Activated CD4-positive, alpha-beta memory T cell treated with anti-CD3 and anti-CD28 coated beads, Interleukin-2, amount 10 ng/mL, durations not matched to agents 7 days and 5 days (primary cell): ENCODE results near the gene VHLL. TPM values are rescaled to one million over a fixed set of nuclear protein-coding genes. Genes with fewer than 3 reads are reported as not detected.
"Not testable (repeated sequence)": the region's sequence is repeated elsewhere in the genome, so short reads cannot be mapped to it uniquely, and the experiment has no call there.

Experiments used
- CTCF ChIA-PET: fragments of 350-600 bp; sonication (Branson Sonifier 250); formaldehyde crosslinking; loops from one replicate; lab custom pipeline; 2021; ENCODE audit warnings: antibody characterized with exemption, inconsistent platforms; lab: Charles Lee
- POLR2A ChIA-PET: fragments of 350-600 bp; sonication (Branson Sonifier 250); formaldehyde crosslinking; loops from one replicate; lab custom pipeline; 2021; ENCODE audit warnings: antibody characterized with exemption; lab: Charles Lee
- DNase-seq: peaks from one replicate; pipeline ENCODE4 v3.0.0-alpha.2; 2020
- H3K27ac Mint-ChIP-seq: one replicate; pipeline ENCODE4 v1.8.0; 2021; ENCODE audit warnings: mild to moderate bottlenecking, mixed read lengths
- H3K27me3 Mint-ChIP-seq: one replicate; pipeline ENCODE4 v1.8.0; 2021; ENCODE audit warnings: mixed read lengths
- H3K36me3 Mint-ChIP-seq: one replicate; pipeline ENCODE4 v1.8.0; 2021; ENCODE audit warnings: low read depth, mixed read lengths
- H3K4me1 Mint-ChIP-seq: one replicate; pipeline ENCODE4 v1.8.0; 2021; ENCODE audit warnings: mixed read lengths
- H3K4me3 Mint-ChIP-seq: one replicate; pipeline ENCODE4 v1.8.0; 2021; ENCODE audit warnings: mild to moderate bottlenecking, mixed read lengths
- H3K9me3 Mint-ChIP-seq: one replicate; pipeline ENCODE4 v1.8.0; 2021; ENCODE audit warnings: mixed read lengths
- total RNA-seq, 2 experiments: library from RNA; stranded (reverse); gene quantifications; one replicate each; pipeline ENCODE4 v1.2.3, GENCODE V29; 2021

Gene VHLL
- not detected for total RNA-seq

DNA sequence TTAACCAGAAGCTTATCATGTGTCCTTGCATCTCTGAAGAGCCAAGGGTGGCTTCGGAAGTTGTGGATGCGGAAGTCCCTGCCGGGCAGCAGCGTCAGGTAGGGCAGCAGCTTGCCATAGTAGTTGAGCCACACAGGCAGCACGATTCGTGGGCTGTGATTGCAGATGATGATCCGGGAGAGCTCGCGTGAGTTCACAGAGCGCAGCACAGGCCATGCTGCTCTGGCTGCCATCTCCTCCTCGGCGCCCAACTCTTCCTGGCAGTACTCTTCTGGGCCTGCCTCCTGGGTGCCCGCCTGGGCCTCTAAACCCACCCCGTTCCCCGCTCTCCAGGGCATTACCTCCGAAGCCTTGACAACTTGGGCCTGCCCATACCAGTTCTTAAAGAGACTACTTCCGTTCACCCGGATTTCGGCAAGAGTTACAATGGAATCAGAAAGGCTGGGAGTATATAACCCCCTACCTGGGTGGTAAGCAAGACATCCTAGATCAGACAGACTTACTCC lies at the start of gene VHLL:
Gene VHLL (minus strand): TSS at position 456 of the 506 bp plus-strand sequence. CDS start 118 bp downstream, at position 338.
- Mint-ChIP-seq H3K9me3 (no peaks in the 10 kb centered on the region), H3K27me3 (no peaks in the 10 kb centered on the region), H3K27ac (no peak within 1 kb of the TSS), H3K36me3 (no peaks in the 10 kb centered on the region), H3K4me3 (no peak within 1 kb of the TSS), H3K4me1 (peaks cover 17% of the 10 kb centered on the region)
- ChIA-PET CTCF (no interaction called here), POLR2A (interaction anchor here (2.2 kb wide), 1 partner anchor 8 kb away, joined by 7 read pairs; no protein-coding TSS in a partner anchor)
- no peak for DNase-seq

DNA sequence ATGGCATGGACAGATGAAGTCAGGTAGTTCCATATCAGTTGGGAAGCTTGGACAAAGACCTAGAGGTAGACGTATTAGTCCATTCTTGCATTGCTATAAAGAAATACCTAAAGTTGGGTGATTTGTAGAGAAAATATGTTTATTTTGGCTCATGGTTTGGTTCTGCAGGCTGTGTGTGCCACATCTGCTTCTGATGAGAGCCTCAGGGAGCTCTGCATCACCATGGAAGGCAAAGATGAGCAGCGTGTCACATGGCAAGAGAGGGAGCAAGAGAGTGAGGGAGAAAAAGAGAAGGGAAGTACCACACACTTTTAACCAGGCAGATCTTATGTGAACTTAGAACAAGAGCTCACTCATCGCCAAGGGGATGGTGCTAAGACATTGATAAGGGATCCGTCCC lies 48.2 kb upstream of the VHLL start:
- ChIA-PET POLR2A (interaction anchor here (0.7 kb wide), 1 partner anchor 9 kb away, joined by 3 read pairs; the partner anchor contains the start of genes CCT3 and TSACC), CTCF (interaction anchor here (2.1 to 2.3 kb wide), 2 partner anchors 39 to 98 kb away, joined by 8 to 9 read pairs; no protein-coding TSS in a partner anchor)
- Mint-ChIP-seq H3K36me3 (no peaks in the 10 kb centered on the region), H3K27ac (no peak overlapping the region), H3K27me3 (peaks cover 31% of the 10 kb centered on the region), H3K4me3 (no peak overlapping the region), H3K9me3 (no peaks in the 10 kb centered on the region), H3K4me1 (peaks cover 5% of the 10 kb centered on the region)
- DNase-seq: no peak

DNA sequence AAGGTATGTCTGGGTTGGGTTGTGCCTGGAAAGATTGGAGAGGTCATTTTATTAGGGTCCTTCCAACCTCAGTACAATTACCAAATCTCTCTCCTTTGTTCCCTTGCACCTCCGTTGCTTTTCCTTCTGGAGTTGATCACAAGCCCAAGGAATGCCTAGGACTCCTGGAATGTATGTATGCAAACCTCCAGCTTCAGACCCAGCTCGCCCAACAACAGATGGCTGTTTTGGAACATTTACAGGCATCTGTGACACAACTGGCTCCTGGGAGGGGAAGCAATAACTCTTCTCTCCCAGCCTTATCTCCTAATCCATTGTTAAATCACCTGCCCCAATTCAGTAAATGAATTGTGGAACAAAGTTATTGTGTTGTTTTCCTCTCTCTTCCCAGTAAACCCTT lies 47.5 kb upstream of the VHLL start:
- no peaks in the 10 kb centered on the region for H3K9me3 Mint-ChIP-seq
- ChIA-PET CTCF (interaction anchor here (2.1 to 2.3 kb wide), 2 partner anchors 39 to 99 kb away, joined by 8 to 9 read pairs; no protein-coding TSS in a partner anchor), POLR2A (no interaction called here)
- no peak overlapping the region for H3K27ac Mint-ChIP-seq
- peaks cover 5% of the 10 kb centered on the region for H3K4me1 Mint-ChIP-seq
- no peaks in the 10 kb centered on the region for H3K36me3 Mint-ChIP-seq
- H3K27me3 Mint-ChIP-seq: peaks cover 31% of the 10 kb centered on the region
- H3K4me3 Mint-ChIP-seq: no peak overlapping the region
- no peak for DNase-seq

DNA sequence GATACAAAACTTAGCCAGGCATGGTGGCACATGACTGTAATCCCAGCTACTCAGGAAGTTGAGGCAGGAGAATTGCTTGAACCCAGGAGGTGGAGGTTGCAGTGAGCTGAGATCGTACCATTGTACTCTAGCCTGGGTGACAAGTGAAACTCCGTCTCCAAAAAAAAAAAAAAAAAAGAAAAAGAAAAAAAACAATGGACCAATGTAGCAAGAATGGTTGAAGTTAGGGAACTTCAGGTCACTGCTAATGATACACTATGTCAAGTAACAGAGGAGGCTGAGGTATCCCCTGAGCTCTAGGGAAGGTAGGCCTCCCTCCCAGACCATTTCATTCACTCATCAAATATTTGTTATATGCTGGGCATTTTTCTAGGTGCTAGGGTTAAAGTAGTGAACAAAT lies 46.9 kb upstream of the VHLL start:
- H3K4me3 Mint-ChIP-seq, H3K9me3 Mint-ChIP-seq, POLR2A ChIA-PET, H3K27ac Mint-ChIP-seq, DNase-seq, H3K36me3 Mint-ChIP-seq, H3K4me1 Mint-ChIP-seq: not testable (repeated sequence)
- H3K27me3 Mint-ChIP-seq: peaks cover 27% of the 10 kb centered on the region
- CTCF ChIA-PET: interaction anchor here (2.3 kb wide), 1 partner anchor 100 kb away, joined by 9 read pairs; no protein-coding TSS in a partner anchor

DNA sequence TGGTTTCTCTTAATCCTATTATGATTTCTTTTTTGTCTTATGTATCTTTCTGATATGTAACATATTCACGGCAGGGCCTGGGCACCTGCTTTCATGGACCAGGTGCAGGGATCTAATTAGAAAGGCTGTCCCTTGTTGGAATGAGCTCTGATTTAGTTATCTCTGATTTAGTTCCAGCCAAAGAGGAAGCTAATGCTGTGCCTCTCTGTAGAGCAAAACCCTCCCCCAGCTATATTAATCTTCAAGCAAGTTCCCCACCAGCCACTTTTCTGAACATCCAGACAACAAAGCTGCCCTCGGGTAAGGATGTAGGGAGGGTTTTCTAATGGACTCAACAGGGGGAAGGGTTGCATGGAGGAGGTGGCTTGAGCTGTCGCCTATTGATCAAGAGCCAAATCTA lies 45.3 kb upstream of the VHLL start:
- POLR2A ChIA-PET: no interaction called here
- no peaks in the 10 kb centered on the region for H3K36me3 Mint-ChIP-seq
- no peak overlapping the region for H3K4me3 Mint-ChIP-seq
- H3K27ac Mint-ChIP-seq: no peak overlapping the region
- H3K4me1 Mint-ChIP-seq: peaks cover 1% of the 10 kb centered on the region
- no peaks in the 10 kb centered on the region for H3K9me3 Mint-ChIP-seq
- H3K27me3 Mint-ChIP-seq: peaks cover 25% of the 10 kb centered on the region
- no peak for DNase-seq
- CTCF ChIA-PET: interaction anchor here (0.9 to 1.4 kb wide), 4 partner anchors 27 to 157 kb away, joined by 3 to 5 read pairs (median 4); no protein-coding TSS in a partner anchor

DNA sequence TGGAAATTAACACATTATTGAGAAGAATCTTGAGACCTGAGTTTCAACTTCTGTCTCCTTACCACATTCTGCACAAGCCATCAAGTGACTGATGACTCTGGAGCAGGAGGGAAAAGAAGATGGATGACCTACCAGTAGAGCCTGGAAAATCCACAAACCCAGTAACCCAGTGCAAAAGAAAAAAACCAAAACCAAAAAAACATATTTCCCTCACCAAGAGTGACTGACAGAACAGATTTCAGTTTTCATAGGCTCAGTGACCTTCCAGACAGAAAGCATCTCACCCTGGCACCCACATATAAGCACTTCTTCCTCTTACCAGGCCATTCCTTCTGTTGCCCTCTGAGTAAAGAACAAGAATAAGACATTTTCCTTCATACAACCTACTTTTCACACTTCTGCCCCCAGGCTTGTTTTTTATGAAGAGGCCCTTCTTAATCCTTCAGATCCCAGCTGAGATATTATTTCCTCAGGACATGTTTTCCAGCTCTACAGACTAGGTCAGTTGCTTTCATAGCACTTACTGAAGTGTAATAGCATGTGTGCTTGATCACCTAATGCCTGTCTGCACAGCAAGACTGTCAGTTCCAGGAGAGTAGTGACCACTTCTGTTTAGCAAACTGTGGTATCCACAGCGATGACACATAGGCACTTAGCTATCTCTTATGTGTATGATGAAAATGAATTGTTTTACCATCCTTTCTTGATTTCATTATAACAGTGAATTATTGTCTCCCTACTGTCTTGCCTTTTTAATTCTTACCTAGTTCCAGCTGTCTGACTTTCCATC lies 43.3 kb upstream of the VHLL start:
- peaks cover 18% of the 10 kb centered on the region for H3K27me3 Mint-ChIP-seq
- CTCF ChIA-PET: interaction anchor here (0.8 to 1.7 kb wide), 4 partner anchors 12 to 104 kb away, joined by 3 to 4 read pairs (median 3); no protein-coding TSS in a partner anchor
- no peak overlapping the region for H3K4me3 Mint-ChIP-seq
- POLR2A ChIA-PET: no interaction called here
- no peak overlapping the region for H3K27ac Mint-ChIP-seq
- H3K9me3 Mint-ChIP-seq: no peaks in the 10 kb centered on the region
- peaks cover 11% of the 10 kb centered on the region for H3K4me1 Mint-ChIP-seq
- no peak for DNase-seq
- H3K36me3 Mint-ChIP-seq: peaks cover 5% of the 10 kb centered on the region

DNA sequence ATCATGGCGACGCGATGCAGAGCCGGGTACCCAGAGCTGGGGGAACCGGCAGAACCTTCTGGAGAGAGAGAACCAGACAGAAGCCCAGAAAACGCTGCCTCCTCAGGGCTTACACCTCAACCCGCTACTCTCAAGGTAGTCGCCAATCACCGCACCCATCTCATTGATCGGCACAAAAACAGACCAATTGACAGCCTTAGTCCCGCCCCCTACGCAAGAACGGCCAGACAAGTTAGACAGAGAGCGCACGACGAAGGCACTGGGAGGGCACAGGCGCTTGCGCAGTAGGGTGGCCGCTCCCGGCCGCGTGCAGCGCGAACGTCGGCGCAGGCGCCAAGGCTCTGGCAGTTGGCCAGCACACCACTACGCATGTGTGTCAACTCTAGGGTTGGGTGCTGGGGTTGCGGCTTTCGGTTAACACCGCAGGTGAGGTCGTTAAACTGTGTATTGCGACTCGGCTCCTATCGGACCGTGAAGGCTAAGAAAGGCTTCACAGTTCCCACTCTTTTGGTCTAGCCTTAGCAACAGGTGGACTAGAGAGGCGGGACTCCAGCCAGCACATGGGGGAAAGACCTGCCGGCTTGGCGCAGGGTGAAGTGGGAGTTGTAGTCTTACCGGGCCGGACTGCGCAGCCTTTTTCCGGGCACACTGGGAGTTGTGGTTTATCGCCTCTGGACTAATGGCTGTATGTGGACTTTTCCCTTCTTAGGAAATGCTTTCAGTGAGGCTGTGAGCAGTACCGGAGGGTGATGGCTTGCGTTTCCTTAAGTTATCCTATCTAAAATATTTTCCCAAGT lies 39.3 kb upstream of the VHLL start, which contains the start of the genes CCT3 and TSACC:
Gene CCT3 (minus strand): TSS at position 113 of the 797 bp plus-strand sequence. CDS start 108 bp downstream, at position 5.
Gene TSACC (plus strand): TSS at position 347 of the 797 bp plus-strand sequence. CDS start 1,232 bp downstream, outside the sequence.
- peak; percentile 99 for DNase-seq
- peak within 1 kb of the TSS; percentile 95 for H3K27ac Mint-ChIP-seq
- H3K9me3 Mint-ChIP-seq: no peaks in the 10 kb centered on the region
- CTCF ChIA-PET: interaction anchor here (0.6 to 2.4 kb wide), 8 partner anchors 10 to 242 kb away, joined by 3 to 9 read pairs (median 3); partner anchors contain the start of gene SMG5
- H3K36me3 Mint-ChIP-seq: peaks cover 37% of the 10 kb centered on the region
- peaks cover 39% of the 10 kb centered on the region for H3K4me1 Mint-ChIP-seq
- peak within 1 kb of the TSS; percentile 98 for H3K4me3 Mint-ChIP-seq
- POLR2A ChIA-PET: interaction anchor here (0.8 to 2.0 kb wide), 13 partner anchors 9 to 253 kb away, joined by 3 to 15 read pairs (median 3); partner anchors contain the start of genes NAXE, SLC25A44, SMG5 and TMEM79
- H3K27me3 Mint-ChIP-seq: peaks cover 2% of the 10 kb centered on the region

DNA sequence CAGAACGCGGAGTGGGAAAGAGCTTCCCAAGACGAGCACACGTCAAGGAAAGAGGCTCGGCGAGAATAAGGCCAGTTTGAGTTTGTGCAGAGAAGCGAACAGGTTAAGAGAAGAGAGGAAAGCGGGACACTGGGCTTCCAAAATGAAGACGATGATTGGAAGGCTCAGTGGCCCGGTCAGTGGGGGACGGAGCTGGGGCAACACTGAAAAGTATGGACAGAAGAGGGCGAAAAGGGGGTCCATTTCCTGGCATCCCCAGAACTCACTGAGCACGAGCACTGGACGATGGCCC lies 38.7 kb upstream of the VHLL start:
- Mint-ChIP-seq H3K9me3 (no peaks in the 10 kb centered on the region), H3K36me3 (peaks cover 39% of the 10 kb centered on the region), H3K4me3 (peak overlapping the region; percentile 98), H3K4me1 (peaks cover 39% of the 10 kb centered on the region), H3K27ac (peak overlapping the region; percentile 95), H3K27me3 (no peaks in the 10 kb centered on the region)
- DNase-seq: no peak
- ChIA-PET POLR2A (interaction anchor here (0.8 to 2.0 kb wide), 13 partner anchors 10 to 254 kb away, joined by 3 to 15 read pairs (median 3); partner anchors contain the start of genes NAXE, SLC25A44, SMG5 and TMEM79), CTCF (interaction anchor here (0.6 to 2.4 kb wide), 9 partner anchors 9 to 532 kb away, joined by 3 to 9 read pairs (median 3); partner anchors contain the start of gene SMG5)

DNA sequence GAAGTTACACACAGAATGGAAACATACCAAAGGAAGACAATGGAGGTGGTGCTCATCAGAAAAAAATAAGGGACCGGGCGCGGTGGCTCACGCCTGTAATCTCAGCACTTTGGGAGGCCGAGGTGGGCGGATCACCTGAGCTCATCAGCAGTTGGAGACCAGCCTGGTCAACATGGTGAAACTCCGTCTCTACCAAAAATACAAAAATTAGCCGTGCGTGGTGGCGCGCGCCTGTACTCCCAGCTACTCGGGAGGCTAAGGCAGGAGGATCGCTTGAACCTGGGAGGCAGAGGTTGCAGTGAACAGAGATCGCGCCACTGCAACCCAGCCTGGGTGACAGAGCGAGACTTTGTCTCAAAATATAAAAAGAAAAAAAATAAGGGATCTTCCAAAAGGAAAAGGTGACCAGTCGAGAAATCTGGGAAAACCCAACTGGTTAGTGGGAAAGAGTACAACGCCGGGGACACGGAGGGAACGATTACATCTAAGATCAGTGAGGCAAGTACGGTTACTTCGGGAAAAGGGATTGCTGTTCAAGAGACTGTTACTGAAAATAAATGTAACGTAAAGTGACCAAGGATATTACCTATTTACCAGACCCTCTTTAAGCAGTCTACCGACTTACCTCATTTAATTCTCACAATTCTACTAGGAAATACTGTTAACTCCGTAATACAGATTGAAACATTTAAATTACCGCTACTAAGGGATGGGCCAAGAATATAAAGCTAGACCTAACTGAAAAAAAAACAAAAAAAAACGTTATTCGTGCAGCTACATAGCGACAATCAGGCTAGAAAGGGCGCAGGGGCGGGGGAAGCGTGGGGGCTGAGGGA lies 38.2 kb upstream of the VHLL start:
- Mint-ChIP-seq H3K4me3 (peak overlapping the region; percentile 98), H3K27me3 (no peaks in the 10 kb centered on the region), H3K36me3 (peaks cover 41% of the 10 kb centered on the region), H3K4me1 (peaks cover 39% of the 10 kb centered on the region), H3K27ac (peak overlapping the region; percentile 95), H3K9me3 (no peaks in the 10 kb centered on the region)
- peak; percentile 18 for DNase-seq
- POLR2A ChIA-PET: interaction anchor here (0.8 to 2.0 kb wide), 18 partner anchors 10 to 254 kb away, joined by 3 to 15 read pairs (median 3); partner anchors contain the start of genes NAXE, SLC25A44, SMG5 and TMEM79
- CTCF ChIA-PET: interaction anchor here (0.6 to 2.4 kb wide), 11 partner anchors 8 to 531 kb away, joined by 3 to 9 read pairs (median 3); partner anchors contain the start of gene SMG5

DNA sequence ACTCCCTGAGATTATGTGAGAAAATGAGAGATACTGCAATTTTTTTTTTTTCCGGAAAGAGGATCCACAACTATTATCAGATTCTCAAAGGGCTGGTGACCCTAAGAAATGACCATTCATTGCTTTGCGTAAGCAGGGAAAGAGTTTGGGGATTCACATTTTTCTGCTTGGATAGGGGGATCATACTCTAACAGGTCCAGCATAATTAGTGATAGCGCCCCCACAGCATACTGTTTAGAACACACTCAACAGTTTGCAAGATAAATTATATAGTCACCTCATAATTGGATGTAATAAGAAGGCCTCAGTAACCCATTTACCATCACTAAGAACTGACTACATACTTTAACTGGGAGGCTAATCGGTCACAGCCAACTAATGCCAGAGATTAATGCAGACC lies 37.1 kb upstream of the VHLL start:
- POLR2A ChIA-PET: interaction anchor here (0.9 to 1.4 kb wide), 6 partner anchors 16 to 240 kb away, joined by 3 to 12 read pairs (median 3); partner anchors contain the start of gene SMG5
- H3K27ac Mint-ChIP-seq: no peak overlapping the region
- H3K9me3 Mint-ChIP-seq: no peaks in the 10 kb centered on the region
- H3K27me3 Mint-ChIP-seq: no peaks in the 10 kb centered on the region
- H3K36me3 Mint-ChIP-seq: peaks cover 44% of the 10 kb centered on the region
- CTCF ChIA-PET: interaction anchor here (0.7 to 2.4 kb wide), 4 partner anchors 10 to 65 kb away, joined by 3 to 9 read pairs (median 4); no protein-coding TSS in a partner anchor
- H3K4me3 Mint-ChIP-seq: peak overlapping the region; percentile 98
- peaks cover 39% of the 10 kb centered on the region for H3K4me1 Mint-ChIP-seq
- no peak for DNase-seq

DNA sequence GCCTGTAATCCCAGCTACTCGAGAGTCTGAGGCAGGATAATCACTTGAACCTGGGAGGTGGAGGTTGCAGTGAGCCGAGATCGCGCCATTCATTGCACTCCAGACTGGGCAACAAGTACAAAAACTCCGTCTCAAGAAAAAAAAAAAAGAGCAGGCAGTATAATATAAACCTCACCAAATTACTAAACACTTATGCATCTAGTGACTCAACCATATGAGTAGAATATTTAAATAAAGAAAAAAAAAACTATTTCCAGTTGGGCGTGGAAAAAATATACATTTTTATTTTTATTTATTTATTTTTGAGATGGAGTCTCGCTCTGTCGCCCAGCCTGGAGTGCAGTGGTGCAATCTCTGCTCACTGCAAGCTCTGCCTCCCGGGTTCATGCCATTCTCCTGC lies 24.1 kb upstream of the VHLL start:
- ChIA-PET CTCF (interaction anchor here (0.6 to 1.6 kb wide), 3 partner anchors 8 to 182 kb away, joined by 3 to 5 read pairs (median 4); no protein-coding TSS in a partner anchor), POLR2A (interaction anchor here (1.1 to 1.5 kb wide), 2 partner anchors 15 to 40 kb away, joined by 3 read pairs; partner anchors contain the start of genes CCT3 and TSACC)
- not testable (repeated sequence) for H3K4me1 Mint-ChIP-seq, H3K9me3 Mint-ChIP-seq, H3K27ac Mint-ChIP-seq, DNase-seq, H3K27me3 Mint-ChIP-seq, H3K4me3 Mint-ChIP-seq
- peaks cover 46% of the 10 kb centered on the region for H3K36me3 Mint-ChIP-seq
